ENCODE data around the gene PRDM7.

- no peak for TF ChIP-seq CTCF (conservative IDR thresholded peaks at IDR 0.05; ENCODE audit: low read depth, low read length)
- no peak for TF ChIP-seq EZH2 (IDR thresholded peaks at IDR 0.05; ENCODE audit: low read length, unreplicated experiment)
Measured at GRCh38 chr16:90055371-90055770, 21.8 kb downstream of the PRDM7 start.
